Suppressor macrophage treated with lipopolysaccharide for 4 hours (primary cell): ENCODE measurements around the gene IL1RAPL1.

Experiments
- DNase-seq: peaks from one replicate; pipeline ENCODE4 v3.0.0-alpha.2; 2020

IL1RAPL1 gene

GRCh38 chrX:28586981-28587551 is at the start of gene IL1RAPL1:
TSS of gene IL1RAPL1 (plus strand) at chrX:28587446.
- no peak for DNase-seq

- no peak for DNase-seq
Observed at GRCh38 chrX:28542791-28543190, 44.5 kb upstream of the IL1RAPL1 start.

- no peak for DNase-seq
Observed at GRCh38 chrX:28549838-28550237, 37.4 kb upstream of the IL1RAPL1 start.

GRCh38 chrX:28550331-28550872 is 36.8 kb upstream of the IL1RAPL1 start:
- no peak for DNase-seq

- DNase-seq: no peak
Observed at GRCh38 chrX:28552322-28552721, 34.9 kb upstream of the IL1RAPL1 start.

- DNase-seq: no peak
Observed at GRCh38 chrX:28552882-28553829, 34.1 kb upstream of the IL1RAPL1 start.

- no peak for DNase-seq
Observed at GRCh38 chrX:28576117-28576516, 11.1 kb upstream of the IL1RAPL1 start.

GRCh38 chrX:28581522-28581921 is 5.7 kb upstream of the IL1RAPL1 start:
- no peak for DNase-seq

- no peak for DNase-seq
Observed at GRCh38 chrX:28582511-28582910, 4.7 kb upstream of the IL1RAPL1 start.

- DNase-seq: no peak
Observed at GRCh38 chrX:28584025-28584424, 3.2 kb upstream of the IL1RAPL1 start.

- DNase-seq: no peak
Observed at GRCh38 chrX:28585767-28586166, 1.5 kb upstream of the IL1RAPL1 start.

- no peak for DNase-seq
Observed at GRCh38 chrX:28586286-28586685, 960 bp upstream of the IL1RAPL1 start.

- no peak for DNase-seq
Observed at GRCh38 chrX:28589046-28589445, 1.8 kb downstream of the IL1RAPL1 start.

GRCh38 chrX:28590396-28590795 is 3.1 kb downstream of the IL1RAPL1 start:
- no peak for DNase-seq

GRCh38 chrX:28591542-28591941 is 4.3 kb downstream of the IL1RAPL1 start:
- no peak for DNase-seq

- DNase-seq: no peak
Observed at GRCh38 chrX:28595346-28595745, 8.1 kb downstream of the IL1RAPL1 start.

- DNase-seq: no peak
Observed at GRCh38 chrX:28599957-28600356, 12.7 kb downstream of the IL1RAPL1 start.

- DNase-seq: no peak
Observed at GRCh38 chrX:28609003-28609402, 21.8 kb downstream of the IL1RAPL1 start.

GRCh38 chrX:28609917-28610613 is 22.8 kb downstream of the IL1RAPL1 start:
- no peak for DNase-seq

GRCh38 chrX:28610746-28611145 is 23.5 kb downstream of the IL1RAPL1 start:
- DNase-seq: no peak

GRCh38 chrX:28613558-28613957 is 26.3 kb downstream of the IL1RAPL1 start:
- no peak for DNase-seq

- no peak for DNase-seq
Observed at GRCh38 chrX:28625223-28625622, 38.0 kb downstream of the IL1RAPL1 start.

- no peak for DNase-seq
Observed at GRCh38 chrX:28626515-28626914, 39.3 kb downstream of the IL1RAPL1 start.
